Measurements from ENCODE around the gene IL20RA.
"Not testable (repeated sequence)": the region's sequence is repeated elsewhere in the genome, so short reads cannot be mapped to it uniquely, and the experiment has no call there.

The IL20RA gene, protein sequence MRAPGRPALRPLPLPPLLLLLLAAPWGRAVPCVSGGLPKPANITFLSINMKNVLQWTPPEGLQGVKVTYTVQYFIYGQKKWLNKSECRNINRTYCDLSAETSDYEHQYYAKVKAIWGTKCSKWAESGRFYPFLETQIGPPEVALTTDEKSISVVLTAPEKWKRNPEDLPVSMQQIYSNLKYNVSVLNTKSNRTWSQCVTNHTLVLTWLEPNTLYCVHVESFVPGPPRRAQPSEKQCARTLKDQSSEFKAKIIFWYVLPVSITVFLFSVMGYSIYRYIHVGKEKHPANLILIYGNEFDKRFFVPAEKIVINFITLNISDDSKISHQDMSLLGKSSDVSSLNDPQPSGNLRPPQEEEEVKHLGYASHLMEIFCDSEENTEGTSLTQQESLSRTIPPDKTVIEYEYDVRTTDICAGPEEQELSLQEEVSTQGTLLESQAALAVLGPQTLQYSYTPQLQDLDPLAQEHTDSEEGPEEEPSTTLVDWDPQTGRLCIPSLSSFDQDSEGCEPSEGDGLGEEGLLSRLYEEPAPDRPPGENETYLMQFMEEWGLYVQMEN

DNA sequence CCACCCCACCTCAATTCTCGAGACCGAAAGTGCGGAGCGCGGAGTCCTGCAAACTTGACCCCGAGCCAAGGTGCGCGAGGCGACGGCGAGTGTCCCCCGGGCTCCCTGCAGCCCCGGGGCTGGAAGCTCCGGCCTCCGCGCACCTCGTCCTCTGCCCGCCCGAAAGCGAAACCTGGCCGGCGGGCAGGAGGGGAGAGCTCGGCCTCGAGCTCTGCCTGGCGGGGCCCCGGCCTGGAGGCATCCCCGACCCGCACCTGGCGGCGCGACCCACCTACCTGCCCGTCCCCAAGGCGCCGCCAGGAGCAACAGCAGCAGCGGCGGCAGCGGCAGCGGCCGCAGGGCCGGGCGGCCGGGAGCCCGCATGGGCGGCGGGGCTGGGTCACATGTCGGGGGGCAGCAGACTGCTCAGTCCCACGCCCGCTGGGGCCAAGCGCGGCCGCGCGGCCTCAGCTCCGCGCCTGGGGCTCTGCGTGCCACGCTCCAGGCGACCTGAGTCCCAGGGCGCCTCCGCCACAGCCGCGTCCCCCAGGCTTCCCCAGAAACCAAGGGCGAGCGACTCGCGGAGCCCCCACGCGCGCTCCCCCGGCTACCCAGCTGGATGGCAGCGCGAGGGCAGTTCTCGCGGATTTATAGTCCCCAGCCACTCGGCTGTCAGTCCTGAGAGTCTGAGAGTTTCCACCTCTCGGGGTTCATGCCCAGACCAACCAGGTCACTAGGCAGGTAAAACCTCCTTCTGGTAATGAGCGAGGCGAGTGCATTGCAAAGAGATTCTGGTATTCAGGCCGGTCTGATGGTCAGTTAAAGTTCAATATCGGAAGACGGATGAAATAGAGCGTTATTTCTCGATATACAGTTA is at the start of gene IL20RA:
Gene IL20RA, minus strand, starts transcription at position 600 of the 856 bp plus-strand sequence. Its CDS starts 237 bp downstream, at position 363.
- DNase-seq, result no peak

DNA sequence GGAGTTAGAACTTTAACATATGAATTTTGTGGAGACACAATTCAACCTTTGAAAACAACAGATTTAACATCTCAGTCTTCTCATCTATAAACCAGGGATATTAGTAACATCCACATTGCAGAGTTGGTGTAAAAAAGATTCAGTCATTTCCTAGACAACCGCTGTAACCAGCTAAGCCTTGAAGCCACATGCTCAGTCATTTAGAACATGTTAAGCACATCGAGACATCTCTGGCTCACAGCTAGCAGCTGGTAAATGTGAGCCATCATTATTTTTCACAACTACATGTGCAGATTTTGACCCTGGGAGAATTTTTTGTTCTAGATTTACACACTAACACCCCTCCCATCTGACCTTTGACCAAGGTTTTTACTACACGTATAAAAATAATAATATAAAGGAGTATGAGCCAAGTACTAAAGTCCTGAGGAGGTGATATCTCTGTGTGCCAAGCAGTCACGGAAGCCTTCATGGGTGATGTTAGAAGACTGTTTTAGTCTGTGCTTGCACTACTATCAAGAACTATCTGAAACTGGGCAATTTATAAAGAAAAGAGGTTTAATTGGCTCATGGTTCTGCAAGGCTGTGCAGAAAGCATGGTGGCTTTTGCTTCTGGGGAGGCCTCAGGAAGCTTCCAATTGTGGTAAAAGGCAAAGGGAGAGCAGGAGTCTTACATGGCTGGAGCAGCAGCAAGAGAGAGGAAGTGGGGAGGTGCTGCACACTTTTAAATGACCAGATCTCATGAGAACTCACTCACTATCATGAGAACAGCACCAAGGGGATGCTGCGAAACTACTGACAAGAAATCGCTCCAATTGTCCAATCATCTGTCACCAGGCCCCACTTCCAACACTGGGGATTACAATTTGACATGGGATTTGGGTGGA is 48.7 kb upstream of the IL20RA start:
- no peak for DNase-seq

DNA sequence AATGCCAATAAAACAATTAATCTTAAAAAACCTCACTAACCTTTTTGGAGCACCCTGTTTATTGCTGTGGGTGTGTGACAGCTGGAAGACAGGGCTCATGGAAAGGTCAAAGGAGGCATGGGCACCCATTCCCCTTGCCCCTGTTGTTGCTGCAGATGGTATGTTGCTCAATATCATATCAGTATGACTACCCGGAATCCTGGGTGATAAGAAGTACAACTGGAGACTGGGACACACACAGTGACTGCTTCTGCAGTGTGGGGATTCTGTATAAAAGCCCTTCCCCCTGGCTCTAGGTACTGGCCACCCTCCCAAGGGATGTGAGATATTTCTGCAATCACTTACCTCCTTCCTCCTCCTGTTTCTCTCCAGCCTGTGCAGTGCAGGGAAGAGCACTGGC is 47.3 kb upstream of the IL20RA start:
- no peak for DNase-seq

DNA sequence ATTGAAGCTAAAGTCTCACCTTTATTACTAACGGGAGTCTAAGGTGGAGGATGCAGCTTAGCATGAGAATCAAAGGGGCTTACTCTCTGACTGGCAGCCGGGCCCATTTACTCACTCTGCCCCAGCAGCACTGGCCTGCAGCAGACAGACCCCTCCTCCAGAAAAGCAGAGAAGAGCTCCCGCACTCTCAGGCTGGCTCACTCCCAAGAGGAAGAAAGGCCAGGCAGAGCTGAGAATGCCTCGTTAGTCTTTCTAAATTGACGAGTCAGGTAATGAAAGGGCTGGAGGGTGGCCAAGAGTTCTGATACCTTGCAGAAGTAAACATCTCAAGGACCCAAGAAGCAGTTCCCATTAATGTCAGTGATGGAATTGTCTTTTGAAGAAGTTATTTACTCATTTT is 44.5 kb upstream of the IL20RA start:
- DNase-seq, result no peak

DNA sequence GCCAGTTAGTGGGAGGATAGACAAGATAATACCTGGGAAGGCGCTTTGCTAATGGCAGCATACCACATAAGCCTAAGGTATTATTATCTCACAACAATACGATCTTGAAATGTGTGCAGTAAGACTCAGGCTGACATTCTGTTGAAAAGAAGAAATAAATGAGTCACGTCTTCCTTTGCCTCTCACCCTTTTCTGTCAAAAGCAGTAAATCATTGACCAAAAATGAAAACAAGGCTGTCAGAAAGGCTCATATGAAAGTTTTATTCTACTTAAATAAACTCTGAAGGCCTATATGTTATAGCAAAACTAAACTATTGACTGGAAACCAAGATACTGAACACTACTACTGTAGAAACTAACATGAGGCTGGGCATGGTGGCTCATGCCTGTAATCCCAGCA is 43.1 kb upstream of the IL20RA start:
- DNase-seq, result no peak

DNA sequence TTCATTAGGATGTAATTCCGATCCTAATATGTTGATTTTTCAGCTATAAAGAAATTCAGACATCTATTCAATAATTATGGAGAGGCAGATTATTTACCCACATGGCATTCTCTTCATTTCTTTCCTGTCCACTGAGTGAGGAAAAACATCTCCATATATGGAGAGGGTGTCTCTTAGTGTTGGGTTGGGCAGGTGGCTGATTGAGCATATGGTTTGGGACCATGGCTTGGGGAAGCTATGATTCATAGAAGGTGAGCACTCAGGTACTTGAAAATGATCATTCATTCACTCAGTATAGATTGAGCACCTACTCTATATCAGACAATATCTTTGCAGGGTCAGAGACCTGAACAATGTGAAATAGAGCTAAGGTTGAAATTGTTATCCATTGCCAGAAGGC is 41.3 kb upstream of the IL20RA start:
- DNase-seq, result no peak

DNA sequence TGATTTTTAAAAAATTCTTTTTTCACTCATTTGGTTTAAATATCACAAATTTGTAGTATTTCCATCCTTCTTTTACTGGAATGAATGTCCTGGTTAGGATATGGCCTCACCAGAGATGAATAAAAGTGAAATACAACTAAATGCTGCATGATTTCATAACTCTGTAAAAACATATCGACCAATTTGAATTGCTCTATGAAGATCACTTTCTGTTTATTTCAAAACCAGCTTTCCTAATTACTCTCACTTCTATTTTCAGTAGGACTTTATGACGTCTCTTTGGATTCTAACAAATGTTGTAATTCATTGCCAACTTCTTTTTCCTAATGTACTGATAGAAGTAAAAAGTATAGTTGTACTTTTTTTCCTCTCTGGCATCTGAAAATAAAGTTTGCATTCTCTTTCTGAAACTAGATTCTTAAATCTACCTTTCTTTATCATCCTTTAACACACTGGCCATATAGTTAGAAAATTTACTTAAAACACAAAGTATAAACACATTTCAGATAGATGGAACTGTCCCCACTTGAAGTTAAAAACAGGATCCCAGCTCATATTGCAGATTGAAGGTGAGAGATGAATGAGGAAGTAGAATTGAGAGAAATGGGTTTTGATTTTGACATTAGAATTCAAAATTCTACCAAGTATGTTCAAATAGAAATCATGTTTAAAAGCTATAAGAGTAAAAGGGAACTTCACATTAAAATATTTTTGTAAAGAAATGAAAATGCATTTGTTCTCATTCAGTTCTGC is 40.3 kb upstream of the IL20RA start:
- DNase-seq, result no peak

DNA sequence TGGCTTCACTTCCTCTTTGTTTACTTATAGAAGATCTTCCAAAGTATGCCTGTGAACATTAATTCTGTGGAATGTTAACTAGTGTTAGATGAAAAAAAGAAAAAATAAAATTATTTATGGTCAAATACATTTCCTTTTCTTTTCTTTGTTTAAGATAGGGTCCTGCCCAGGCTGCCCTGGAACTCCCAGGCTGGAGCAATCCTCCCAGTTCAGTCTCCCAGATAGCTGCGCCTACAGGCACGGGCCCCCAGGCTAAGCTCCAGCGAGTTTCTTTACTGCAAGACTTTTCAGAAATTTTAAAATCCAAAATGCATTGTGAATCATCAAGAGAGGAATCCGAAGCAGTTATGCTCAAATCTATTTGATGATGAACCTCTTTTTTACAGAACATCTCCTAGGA is 39.3 kb upstream of the IL20RA start:
- DNase-seq, result no peak

DNA sequence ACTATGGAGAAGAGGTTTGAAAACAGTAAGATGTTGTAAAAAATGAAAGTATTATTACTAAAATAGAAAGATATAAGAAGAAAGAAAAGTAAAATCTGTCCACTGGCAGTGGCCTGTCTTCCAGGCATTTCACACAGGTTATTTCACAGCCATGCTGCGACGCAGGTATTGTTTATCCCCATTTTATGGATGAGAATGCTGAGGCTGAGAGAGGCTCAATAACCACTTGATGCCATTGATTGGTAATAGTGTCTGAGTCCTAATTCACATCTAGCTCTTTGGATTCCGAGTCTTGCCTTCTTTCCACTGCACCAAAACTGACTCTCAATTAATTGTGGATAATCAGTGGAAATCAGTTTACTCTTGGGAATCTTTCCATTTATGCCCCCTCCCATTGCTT is 37.2 kb upstream of the IL20RA start:
- DNase-seq, result no peak

DNA sequence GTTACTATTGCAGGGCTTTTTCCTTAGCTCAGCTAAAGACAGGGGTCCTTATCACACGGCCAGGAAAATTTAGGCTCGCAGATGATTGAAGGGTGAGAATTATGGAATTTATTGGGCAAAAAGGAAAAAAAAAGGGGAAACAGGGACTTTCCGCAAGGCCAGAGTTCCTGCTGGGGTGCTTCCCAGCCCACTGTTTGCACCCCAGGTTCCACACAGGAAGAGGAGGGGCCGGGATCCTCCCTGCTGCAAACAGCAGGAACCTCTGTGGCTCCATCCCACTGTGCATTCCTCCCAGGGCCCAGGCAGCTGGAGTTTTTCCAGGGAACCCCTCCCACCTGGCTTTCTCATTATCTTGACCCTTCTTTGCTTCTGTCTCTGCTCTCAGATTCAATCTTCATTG is 35.9 kb upstream of the IL20RA start:
- no peak for DNase-seq

DNA sequence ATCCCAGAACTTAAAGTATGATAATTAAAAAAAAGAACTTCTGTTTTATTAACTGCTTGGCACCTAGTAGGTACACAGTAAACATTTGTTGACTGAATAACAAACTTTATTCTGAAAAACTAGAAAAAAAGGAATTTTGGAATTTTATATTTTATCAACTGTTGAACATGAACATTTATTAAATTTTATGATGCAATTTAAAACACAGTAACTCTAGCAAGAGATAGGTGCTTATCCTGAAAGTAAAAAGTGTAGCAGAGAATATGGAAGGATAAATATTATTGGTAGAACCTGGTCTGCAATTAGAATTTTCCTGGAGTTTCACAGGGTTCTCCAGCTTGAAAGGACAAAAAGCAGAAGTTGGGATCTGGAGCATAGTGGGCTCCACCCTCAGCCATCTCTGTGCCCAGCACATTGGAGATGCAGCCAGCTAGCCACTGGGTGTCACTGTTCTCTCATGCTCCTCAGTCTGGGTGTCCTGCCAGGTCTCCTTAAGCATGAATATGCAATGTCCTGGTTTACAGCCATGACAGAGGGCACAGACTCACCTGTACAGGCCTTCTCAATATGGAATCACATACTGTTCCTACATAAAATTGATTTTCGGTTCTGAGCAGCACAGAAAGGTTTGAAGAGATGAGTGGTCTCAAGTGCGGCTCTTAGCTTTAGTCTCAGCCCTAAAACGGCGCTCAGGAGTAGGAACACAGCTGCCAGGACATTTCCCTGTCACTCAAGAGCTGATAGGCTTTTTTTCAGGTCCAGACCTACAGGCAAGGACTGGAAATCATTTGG is 31.7 kb upstream of the IL20RA start:
- peak; percentile 47 for DNase-seq

DNA sequence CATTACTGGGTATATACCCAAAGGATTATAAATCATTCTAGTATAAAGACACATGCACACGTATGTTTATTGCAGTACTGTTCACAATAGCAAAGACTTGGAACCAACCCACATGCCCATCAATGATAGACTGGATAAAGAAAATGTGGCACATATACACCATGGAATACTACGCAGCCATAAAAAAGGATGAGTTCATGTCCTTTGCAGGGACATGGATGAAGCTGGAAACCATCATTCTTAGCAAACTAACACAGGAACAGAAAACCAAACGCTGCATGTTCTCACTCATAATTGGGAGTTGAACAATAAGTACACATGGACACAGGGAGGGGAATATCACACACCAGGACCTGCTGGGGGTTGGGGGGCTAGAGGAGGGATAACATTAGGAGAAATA is 31.0 kb upstream of the IL20RA start:
- not testable (repeated sequence) for DNase-seq

DNA sequence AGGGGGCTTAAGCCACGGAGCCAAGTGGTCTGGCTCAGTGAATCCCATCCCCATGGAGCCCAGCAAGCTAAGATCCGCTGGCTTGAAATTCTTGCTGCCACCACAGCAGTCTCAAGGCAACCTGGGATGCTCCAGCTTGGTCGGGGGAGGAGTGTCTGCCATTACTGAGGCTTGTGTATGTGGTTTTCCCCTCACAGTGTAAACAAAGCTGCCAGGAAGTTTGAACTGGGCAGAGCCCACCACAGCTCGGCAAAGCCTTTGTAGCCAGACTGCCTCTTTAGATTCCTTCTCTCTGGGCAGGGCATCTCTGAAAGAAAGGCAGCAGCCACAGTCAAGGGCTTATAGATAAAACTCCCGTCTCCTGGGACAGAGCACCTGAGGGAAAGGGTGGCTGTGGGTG is 25.5 kb upstream of the IL20RA start:
- DNase-seq, result no peak

DNA sequence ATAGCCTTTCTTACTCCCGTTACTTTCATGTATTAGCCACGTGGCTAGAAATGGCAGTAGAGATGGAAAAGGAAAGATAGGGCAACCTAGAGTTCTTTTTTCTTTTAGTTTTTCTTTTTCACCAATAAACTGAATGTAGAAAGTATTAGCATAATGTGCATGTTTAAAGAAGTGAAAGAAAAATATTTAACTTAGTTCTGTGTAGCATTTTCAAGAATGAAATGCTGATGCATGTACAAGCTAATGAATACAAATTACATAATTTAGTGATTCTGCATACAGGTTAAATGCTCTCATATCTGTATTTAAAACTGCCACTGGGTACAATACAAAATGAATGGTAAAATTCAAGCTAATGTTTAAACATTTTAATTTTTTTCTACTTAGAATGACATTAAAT is 22.6 kb upstream of the IL20RA start:
- DNase-seq, result no peak

DNA sequence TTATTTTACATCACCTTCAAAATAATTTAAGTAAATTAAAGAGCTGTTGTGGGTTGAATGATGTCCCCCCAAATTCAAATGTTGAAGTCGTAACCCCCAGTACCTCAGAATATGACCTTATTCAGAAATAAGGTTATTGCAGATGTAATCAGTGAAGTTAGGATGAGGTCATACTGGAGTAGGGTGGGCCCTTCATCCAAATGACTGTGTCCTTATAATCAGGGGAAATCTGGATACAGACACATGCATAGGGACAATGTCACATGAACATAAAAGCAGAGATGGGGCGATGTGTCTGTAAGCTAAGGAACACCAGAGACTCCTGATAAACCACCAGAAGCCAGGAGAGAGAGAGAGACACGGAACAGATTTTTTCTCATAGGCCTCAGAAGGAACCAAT is 13.3 kb upstream of the IL20RA start:
- DNase-seq, result no peak

DNA sequence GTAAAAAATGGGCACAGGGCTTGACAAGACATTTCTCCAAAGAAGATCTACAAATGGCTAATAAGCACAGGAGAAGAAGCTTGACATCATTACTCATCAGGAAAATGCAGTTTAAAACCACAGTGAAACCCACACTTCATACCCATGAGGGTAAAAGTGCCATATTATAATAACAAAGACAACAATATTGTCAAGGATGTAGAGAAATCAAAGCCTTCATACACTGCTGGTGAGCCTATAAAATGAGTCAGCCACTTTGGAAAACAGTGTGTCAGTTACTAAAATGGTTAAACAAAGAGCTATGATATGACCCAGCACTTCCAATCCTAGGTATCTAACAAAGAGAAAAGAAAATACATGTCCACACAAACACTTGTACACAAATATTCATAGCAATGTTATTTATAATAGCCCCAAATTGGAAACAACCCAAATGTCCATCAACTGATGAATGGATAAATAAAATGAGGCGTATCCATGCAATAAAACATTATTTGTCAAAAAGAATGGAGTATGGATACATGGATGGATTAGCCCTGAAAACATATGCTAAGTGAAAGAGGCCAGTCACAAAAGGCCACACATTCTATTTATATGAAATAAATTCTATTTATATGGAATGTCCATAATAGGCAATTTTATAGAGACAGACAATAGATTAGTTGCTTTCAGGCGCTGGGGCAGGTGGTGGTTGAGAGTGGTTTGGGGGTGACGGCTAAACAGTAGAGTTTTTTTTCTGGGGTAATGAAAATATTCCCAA is 11.5 kb upstream of the IL20RA start:
- DNase-seq, result no peak

DNA sequence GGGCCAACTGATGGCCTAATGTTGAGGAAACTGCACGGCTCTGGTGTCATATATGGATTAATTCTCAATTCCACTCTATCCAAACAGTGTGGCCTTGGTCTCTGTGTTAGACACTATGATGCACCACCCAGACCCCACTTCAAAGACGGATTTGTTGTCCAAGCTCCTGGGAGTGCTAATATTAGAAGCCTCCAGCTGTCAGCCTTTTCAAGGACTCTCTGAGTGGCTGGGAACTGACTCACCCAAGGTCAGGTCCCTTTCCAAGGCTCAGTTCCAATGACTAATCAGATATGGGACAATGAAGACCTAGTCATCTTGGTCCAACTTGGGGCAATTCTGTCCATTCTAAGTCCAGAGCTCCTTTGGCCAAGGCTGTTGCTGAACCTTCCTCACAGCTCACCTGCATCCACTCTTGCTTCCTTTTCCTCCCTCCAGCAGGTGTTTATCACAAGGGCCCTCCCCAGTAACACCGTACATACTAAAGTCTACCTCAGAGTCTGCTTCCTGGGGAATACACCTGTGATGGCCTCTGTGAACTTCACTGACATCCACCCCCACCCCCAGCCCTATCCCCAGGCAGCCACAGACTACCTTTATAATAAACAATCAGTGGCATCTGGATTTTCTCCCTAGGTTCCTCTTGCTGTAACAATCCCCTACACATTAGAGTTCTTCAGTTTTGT is 7.2 kb upstream of the IL20RA start:
- peak; percentile 16 for DNase-seq

DNA sequence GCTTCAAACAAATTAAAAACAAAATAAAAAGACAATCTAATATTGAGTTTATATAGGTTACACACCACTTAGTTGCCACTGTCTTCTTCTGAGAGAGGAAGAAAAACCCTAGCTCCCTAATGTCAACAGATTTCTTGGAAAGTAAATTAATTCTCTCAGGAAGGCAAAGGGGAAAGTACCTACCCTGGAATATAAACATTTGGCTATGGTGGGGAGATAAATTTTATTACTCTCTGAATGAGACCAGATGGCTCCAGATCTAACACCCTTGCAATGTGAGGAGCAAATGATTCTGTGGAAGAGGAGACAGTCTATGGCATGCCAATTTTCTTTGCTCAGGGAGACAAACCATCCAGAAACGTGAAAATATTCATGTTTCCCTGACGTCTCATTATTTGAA is 4.3 kb upstream of the IL20RA start:
- no peak for DNase-seq

DNA sequence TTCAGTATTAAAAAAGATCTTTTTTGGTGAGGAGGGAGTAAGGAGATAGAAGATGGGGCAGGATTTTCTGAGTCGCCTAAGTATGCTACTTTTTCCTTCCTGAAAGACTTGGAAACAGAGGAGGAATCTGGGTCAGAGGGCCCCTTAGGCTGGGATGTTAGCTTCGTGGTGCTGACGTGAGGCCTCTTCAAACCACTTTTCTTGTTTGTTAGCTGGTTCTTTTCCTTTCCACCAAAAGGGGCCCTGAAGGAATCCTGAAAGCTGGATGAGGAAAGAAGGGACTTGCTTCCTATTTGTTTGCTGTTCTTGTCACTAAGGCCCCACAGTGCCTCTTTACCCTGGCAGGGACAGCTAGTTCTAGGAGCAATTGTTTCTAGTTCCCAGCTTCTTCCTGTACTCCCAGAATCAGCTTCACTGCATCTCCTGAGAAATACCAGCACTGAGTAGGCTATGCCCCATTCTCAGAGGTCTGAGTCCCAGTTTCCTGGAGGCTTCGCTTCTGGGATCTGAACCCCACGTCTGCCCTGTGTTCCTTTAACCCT is 2.2 kb upstream of the IL20RA start:
- DNase-seq, result no peak

Measured in SHP77 treated with DMSO at 0.1 percent for 48 hours (cell line).